HepG2 (cell line): ENCODE results near the gene TXNDC11.

Experiments used
- CAMTA2 ChIP-seq: sonication (generic); formaldehyde crosslinking; IDR thresholded peaks from 2 replicates; pipeline ENCODE4 v1.4.0; 2020; ENCODE audit warnings: mild to moderate bottlenecking, missing genetic modification reagents, borderline replicate concordance
- ELK4 ChIP-seq: sonication (generic); formaldehyde crosslinking; IDR thresholded peaks from 2 replicates; pipeline ENCODE4 v1.9.0; 2021; ENCODE audit warnings: missing genetic modification reagents, borderline replicate concordance
- JUND ChIP-seq: sonication (generic); formaldehyde crosslinking; IDR thresholded peaks from 2 replicates; pipeline ENCODE4 v1.8.0; 2022; ENCODE audit warnings: mild to moderate bottlenecking, missing genetic modification reagents
- NR2F2 ChIP-seq: IDR thresholded peaks from 2 replicates; pipeline ENCODE4 v1.6.1; 2012; ENCODE audit warnings: low read depth, inconsistent platforms, borderline replicate concordance
- SIN3A ChIP-seq: IDR thresholded peaks from 2 replicates; pipeline ENCODE4 v1.6.1; 2011; ENCODE audit warnings: low read depth, mild to moderate bottlenecking, control low read depth, low read length, borderline replicate concordance
- ZNF512B ChIP-seq: sonication (generic); formaldehyde crosslinking; IDR thresholded peaks from 2 replicates; pipeline ENCODE4 v1.5.1; 2020; ENCODE audit warnings: missing genetic modification reagents, mild to moderate bottlenecking, borderline replicate concordance
- ZNF558 ChIP-seq: sonication (generic); formaldehyde crosslinking; IDR thresholded peaks from 2 replicates; pipeline ENCODE4 v1.9.0; 2022; ENCODE audit warnings: mild to moderate bottlenecking, missing genetic modification reagents, borderline replicate concordance
- TF ChIP-seq, protein P1 (sequence below): sonication (generic); formaldehyde crosslinking; IDR thresholded peaks from 2 replicates; pipeline ENCODE4 v1.5.0; 2020; ENCODE audit warnings: mild to moderate bottlenecking, missing genetic modification reagents, moderate library complexity
- TF ChIP-seq, protein P2 (sequence below): sonication (generic); formaldehyde crosslinking; IDR thresholded peaks from 2 replicates; pipeline ENCODE4 v1.4.0; 2020; ENCODE audit warnings: missing genetic modification reagents

- TF ChIP-seq ZNF558 (CRISPR knock-in tag) = no peak
- TF ChIP-seq SIN3A = no peak
- TF ChIP-seq CAMTA2 (CRISPR knock-in tag) = no peak
- no peak for TF ChIP-seq ELK4 (CRISPR knock-in tag)
- TF ChIP-seq NR2F2 = no peak
- TF ChIP-seq, protein P1, sequence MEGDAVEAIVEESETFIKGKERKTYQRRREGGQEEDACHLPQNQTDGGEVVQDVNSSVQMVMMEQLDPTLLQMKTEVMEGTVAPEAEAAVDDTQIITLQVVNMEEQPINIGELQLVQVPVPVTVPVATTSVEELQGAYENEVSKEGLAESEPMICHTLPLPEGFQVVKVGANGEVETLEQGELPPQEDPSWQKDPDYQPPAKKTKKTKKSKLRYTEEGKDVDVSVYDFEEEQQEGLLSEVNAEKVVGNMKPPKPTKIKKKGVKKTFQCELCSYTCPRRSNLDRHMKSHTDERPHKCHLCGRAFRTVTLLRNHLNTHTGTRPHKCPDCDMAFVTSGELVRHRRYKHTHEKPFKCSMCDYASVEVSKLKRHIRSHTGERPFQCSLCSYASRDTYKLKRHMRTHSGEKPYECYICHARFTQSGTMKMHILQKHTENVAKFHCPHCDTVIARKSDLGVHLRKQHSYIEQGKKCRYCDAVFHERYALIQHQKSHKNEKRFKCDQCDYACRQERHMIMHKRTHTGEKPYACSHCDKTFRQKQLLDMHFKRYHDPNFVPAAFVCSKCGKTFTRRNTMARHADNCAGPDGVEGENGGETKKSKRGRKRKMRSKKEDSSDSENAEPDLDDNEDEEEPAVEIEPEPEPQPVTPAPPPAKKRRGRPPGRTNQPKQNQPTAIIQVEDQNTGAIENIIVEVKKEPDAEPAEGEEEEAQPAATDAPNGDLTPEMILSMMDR (CRISPR knock-in tag) = no peak
- TF ChIP-seq ZNF512B (CRISPR knock-in tag) = no peak
- TF ChIP-seq JUND (CRISPR knock-in tag) = no peak
- TF ChIP-seq, protein P2, sequence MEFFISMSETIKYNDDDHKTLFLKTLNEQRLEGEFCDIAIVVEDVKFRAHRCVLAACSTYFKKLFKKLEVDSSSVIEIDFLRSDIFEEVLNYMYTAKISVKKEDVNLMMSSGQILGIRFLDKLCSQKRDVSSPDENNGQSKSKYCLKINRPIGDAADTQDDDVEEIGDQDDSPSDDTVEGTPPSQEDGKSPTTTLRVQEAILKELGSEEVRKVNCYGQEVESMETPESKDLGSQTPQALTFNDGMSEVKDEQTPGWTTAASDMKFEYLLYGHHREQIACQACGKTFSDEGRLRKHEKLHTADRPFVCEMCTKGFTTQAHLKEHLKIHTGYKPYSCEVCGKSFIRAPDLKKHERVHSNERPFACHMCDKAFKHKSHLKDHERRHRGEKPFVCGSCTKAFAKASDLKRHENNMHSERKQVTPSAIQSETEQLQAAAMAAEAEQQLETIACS = no peak
Measured at GRCh38 chr16:11642765-11643116, 99.9 kb downstream of the TXNDC11 start.
